ENCODE data around the gene BTBD16.

The BTBD16 gene

GRCh38 chr10:122276611-122277208 is 5.6 kb downstream of the BTBD16 start:
- DNase-seq, result no peak

DNA sequence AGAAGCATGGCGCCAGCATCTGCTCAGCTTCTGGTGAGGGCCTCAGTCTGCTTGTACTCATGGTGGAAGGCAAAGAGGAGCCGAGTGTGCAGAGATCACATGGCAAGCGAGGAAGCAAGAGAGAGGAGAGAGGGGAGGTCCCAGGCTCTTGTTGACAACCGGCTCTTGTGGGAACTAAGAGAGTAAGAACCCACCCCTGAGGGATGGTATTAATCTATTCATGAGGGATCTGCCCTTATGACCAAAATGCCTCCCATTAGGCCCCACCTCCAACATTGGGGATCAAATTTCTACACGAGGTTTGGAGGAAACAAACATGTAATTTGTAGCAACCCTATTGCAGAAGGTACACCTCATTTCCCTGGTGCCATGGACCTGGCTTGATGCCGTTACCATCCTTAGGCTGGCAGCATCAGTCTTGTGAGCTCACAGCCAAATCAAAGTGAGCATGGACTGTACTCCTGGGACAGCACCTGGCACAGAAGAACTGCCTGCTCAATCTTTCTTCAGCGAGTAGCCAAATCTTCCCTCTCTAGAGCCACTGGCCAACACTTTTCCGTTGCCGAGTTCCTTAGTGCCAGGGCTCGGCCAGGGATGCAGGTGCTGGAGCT is 6.5 kb downstream of the BTBD16 start:
- no peak for DNase-seq

DNA sequence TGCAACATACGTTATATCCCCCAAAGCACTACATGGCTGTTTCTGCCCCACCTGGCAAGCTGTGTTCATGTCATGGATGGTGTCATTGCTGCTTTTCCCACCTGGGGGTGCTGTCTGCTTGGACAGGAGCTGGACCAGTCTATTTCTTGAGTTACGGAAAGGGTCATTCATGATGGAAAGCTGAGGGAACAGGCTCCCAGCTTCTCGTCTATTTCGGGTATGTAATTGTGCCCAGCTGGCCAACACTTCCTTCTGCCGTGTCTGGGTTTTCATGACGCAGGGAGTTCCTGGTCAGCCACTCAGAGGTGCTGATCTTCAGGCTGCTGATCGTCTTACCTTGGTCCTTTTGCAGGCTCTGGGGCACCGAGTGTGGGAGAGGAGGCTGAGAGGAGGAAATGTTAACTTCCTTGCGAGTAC is 8.6 kb downstream of the BTBD16 start:
- no peak for DNase-seq

- no peak for DNase-seq
These were observed 9.1 kb downstream of the BTBD16 start for GRCh38 chr10:122280156-122280555.

- no peak for DNase-seq
These were observed 10.0 kb downstream of the BTBD16 start for GRCh38 chr10:122281018-122281626.

- no peak for DNase-seq
These were observed 10.7 kb downstream of the BTBD16 start for GRCh38 chr10:122281751-122282150.

DNA sequence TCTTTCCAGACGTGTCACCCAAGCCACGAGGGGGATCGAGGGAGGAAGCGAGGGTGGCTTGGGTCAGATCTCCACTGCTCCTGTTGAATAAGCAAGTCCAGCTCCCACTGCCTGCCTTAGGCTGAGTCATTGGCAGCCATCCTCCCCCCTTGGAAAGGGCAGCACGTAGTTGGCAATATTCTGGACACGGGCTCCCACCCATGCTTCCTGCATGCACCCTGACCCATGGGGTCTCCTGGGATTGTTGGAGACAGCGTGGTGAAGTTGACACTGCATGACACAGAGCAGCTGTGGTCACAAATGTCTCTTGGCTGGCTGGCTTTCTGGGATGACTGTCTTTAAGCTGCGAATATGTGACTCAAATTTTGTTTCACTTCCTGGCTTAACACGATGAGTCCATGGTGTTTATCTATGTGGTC is 11.2 kb downstream of the BTBD16 start:
- DNase-seq, result no peak

DNA sequence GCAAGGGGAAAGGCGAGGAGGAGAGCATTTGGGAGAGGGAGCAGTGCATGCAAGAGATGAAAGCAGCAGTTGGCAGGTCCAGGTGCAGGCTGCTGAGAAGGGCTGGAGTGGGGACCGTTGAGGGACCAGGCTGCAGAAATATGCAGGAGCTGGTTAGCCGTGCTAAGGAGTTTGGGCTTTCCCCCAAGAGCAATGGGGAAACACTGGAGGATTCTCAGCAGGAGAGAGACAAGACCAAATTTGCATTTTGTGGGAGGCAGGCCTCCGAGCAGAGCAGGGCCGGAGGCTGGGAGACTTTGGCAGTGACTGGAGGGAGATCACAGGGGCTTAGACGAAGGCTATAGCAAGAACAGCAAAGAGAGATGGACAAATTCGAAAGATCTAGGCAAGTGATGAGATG is 11.8 kb downstream of the BTBD16 start:
- no peak for DNase-seq

DNA sequence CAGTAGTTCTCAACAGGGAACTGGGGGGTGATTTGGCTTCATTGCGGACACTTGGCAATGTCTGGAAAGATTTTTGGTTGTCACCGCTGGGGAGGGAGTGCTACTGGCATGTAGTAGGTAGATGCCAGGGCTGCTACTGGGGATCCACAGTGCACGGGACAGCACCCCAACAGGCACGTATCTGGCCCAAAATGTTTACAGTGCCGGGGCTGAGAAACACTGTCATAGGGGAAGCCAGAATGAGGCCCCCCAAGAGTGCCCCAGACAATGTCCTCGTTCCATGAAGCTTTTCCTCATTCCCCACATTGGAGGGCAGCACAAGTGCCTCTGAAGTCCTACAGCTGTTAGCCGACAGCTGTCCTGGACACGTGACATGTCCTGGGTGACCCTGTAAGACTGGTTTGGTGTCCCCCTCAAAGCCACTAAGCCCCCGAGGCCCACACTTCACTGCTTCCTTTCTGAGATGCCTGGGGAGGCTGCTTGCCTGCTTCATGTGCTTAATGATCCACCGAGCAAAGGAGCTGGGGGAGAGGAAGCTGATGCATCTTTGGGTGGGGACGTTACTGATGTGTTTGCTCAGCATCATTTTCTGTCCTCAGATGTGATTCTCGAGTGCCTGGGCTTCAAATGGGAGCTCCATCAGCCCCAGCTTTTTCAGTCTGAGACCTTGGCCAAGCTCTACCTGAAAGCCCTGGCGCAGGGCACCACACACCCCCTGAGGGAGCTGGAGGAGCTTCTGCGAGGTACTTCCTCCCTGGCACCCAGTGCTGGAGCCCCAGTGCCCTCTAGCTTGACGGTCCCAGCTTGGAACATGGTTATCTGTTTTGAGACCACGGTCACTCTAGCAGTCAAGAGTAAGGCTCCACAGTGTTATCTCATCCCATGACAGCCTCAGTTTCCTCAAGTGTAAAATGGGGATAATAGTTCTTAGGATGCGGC is 14.7 kb downstream of the BTBD16 start:
- no peak for DNase-seq

- no peak for DNase-seq
These were observed 15.8 kb downstream of the BTBD16 start for GRCh38 chr10:122286867-122287266.

GRCh38 chr10:122287570-122287969 is 16.5 kb downstream of the BTBD16 start:
- DNase-seq, result no peak

- no peak for DNase-seq
These were observed 17.2 kb downstream of the BTBD16 start for GRCh38 chr10:122288262-122288661.

DNA sequence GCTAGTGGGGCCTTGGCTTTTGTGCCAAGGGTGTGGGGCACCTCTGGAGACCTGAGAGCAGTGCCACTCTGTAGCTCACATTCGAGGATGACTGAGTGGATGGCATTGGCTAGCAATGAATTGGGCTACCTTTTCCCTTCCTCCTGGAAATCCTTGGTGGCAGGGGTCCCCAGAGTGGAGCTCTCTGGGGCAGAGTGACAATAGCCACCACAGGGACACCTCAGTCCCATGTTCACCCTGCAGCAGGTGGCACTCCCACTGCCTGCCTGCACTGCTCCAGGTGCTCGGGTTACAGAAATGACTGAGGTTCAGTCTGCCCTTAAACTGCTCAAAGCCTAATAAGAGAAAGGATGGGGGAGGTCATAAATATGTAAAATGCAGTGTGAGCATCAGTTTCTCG is 17.8 kb downstream of the BTBD16 start:
- no peak for DNase-seq

DNA sequence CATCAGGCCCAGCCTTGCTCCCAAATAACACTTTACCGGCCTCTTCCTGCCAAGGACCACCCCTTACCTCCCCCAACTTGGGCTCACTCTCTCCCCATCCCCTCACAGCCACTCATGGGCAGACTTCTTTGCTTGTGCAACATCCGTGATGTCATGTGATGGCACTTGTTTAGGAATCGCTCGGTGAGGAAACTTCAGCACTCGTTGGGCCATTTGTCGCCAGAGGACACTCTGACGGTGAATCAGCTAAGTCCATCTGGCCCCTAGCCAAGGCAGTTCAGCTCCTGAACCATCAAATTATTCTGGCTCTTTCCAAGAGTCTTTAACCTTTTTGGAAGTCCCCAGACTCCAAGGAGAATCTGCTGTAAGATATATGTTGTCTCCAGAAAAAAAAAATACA is 19.2 kb downstream of the BTBD16 start:
- DNase-seq, result no peak

DNA sequence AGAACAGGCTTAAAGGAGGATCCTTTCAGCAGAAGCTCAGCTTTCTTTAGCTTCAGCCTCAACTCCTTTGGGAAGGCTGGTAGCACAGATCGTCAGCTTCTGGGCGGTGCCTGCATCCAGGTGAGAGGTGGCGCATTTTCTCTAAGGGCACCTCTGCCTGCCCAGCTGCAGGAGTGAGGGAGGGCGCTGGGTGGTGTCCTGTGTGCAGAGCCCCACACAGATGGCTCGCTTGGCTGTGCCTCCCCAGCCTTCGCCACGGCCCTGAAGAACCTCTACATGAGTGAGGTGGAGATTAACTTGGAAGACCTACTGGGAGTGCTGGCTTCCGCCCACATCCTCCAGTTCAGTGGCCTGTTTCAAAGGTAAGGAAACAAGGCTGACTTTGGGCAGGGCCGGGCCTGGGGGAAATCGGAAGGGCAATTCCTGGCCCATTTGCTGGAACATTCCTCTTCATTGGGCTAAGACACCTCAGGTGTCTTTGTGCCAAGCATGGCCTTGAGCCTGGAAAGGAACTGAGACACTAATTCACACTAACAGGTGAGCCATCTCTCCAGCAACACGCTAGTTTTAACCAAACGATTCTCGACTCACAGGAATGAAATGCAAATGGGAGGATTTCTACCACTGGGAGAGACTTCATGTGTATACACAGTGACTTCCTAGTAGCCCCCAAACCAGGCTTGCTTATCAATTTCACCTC is 19.9 kb downstream of the BTBD16 start:
- DNase-seq, result no peak

GRCh38 chr10:122291739-122292138 is 20.6 kb downstream of the BTBD16 start:
- no peak for DNase-seq

DNA sequence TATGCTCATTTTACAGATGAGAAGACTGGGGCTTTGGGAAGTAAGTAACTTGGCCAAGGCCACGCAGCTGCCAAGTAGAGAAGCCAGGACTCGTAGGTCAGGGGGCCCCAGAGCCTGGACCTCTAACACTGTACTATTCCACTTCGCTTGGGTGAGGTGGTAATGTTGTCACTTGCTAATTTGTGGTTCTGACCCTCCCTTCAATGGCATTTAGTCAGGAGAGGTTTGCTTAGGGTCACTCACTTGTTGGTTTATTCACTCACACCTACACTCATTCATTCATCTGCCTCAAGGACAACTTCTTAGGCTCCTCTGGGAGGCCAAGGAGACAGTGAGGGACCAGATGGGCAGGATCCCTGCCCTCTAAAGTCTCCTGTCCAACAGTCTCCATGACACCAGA is 21.3 kb downstream of the BTBD16 start:
- DNase-seq, result no peak

GRCh38 chr10:122293156-122293960 is 22.3 kb downstream of the BTBD16 start:
- no peak for DNase-seq

GRCh38 chr10:122293961-122294380 is 22.9 kb downstream of the BTBD16 start:
- no peak for DNase-seq

DNA sequence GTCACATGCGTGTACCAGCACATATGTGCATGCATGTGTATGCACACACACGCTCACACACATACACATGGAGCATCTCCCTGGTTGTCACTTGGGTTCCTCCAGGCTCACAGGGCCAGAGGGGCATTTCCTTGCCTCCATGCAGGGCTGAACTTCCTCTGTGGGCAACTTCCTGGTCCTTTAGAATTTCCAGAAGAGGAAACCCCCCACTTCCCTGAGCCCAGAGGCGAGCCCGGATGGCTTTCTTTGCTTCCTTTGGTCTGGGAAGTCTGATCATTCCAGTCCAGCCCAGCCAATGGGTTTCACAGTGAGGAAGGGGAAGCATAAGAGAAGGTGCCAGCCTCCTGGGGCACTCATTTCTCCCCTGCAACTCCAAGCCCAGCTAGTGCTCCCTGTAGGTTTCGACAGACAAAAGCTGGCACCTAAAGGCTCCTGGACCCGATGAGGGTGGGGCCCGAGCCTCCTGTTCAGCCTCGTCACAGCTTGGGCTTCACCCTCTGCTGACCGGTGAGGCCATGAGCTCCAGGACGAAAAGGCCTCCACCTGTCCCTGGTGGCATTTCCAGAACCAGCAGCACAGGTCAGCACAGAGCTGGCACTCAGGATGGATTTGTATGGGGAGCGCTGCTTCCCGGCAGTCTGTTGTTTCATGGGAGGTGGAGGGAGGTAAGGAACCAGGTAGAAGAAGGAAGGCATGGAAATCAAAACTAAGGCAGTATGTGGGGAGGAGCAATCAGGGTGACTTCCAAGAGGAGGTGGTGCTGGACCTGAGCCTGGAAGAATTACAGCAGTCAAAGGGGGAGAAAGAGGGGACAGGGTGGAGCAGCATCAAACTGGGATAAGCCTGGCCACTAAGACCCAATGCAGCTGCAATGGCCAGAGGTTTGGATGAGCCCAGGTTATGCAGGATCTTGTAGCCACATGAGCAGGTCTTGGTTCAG is 23.7 kb downstream of the BTBD16 start:
- no peak for DNase-seq

DNA sequence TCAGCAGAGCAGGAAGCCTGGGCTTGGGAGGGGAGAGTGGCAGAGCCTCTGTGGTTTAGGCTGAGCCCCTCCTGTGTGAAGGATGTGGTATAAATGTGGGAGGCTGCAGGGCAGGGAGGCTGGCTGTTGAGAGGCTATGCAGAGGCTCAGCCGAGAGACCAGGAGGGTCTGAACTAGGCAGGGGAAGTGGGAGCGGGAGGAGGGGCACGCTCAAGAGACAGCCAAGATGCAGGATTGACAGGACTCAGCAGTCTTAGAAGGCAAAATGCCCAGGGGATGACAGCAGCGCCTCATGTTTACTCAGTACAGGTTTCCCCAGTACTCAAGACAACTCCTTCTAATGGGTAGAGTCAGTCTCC is 24.3 kb downstream of the BTBD16 start:
- DNase-seq, result no peak
